H9 (cell line): Measurements from ENCODE around the gene MGAT5B. TPM values are rescaled to one million over a fixed set of nuclear protein-coding genes. Genes with fewer than 3 reads are reported as not detected.

Experiments
- DNase-seq: peaks from one replicate; pipeline ENCODE4 v3.0.0-alpha.2; 2017
- H2AFZ ChIP-seq: one replicate; pipeline ENCODE4 v1.6.1; 2013; ENCODE audit warnings: mild to moderate bottlenecking, low read length, control low read depth, moderate library complexity
- H2AK5ac ChIP-seq: 2 replicates; pipeline ENCODE4 v1.6.1; 2013; ENCODE audit warnings: low read length, control low read depth, mixed read lengths; ENCODE audit not compliant: insufficient read length
- H2BK120ac ChIP-seq: one replicate; pipeline ENCODE4 v1.6.1; 2013; ENCODE audit warnings: low read depth, mild to moderate bottlenecking, low read length, control low read depth, inconsistent platforms; ENCODE audit not compliant: poor library complexity, severe bottlenecking
- H2BK12ac ChIP-seq: 2 replicates; pipeline ENCODE4 v1.6.1; 2013; ENCODE audit warnings: low read length, control low read depth, mixed read lengths, low read depth; ENCODE audit not compliant: insufficient read length
- H2BK15ac ChIP-seq: 2 replicates; pipeline ENCODE4 v1.6.1; 2013; ENCODE audit warnings: low read depth, low read length, control low read depth
- H2BK20ac ChIP-seq: one replicate; pipeline ENCODE4 v1.6.1; 2013; ENCODE audit warnings: low read depth, mild to moderate bottlenecking, low read length, control low read depth, inconsistent platforms; ENCODE audit not compliant: poor library complexity, severe bottlenecking
- H2BK5ac ChIP-seq: 2 replicates; pipeline ENCODE4 v1.6.1; 2013; ENCODE audit warnings: low read length, control low read depth, mixed read lengths; ENCODE audit not compliant: insufficient read length
- H3K14ac ChIP-seq: 2 replicates; pipeline ENCODE4 v1.6.1; 2013; ENCODE audit warnings: low read length, control low read depth; ENCODE audit not compliant: insufficient read depth
- H3K18ac ChIP-seq: 2 replicates; pipeline ENCODE4 v1.6.1; 2013; ENCODE audit warnings: low read depth, mild to moderate bottlenecking, mixed read lengths, low read length, control low read depth; ENCODE audit not compliant: insufficient read length
- H3K23ac ChIP-seq: 2 replicates; pipeline ENCODE4 v1.6.1; 2013; ENCODE audit warnings: low read length, control low read depth, mixed read lengths, low read depth; ENCODE audit not compliant: insufficient read length
- H3K23me2 ChIP-seq: 2 replicates; pipeline ENCODE4 v1.6.1; 2013; ENCODE audit warnings: low read depth, mild to moderate bottlenecking, mixed read lengths, low read length, control low read depth; ENCODE audit not compliant: insufficient read length, poor library complexity, severe bottlenecking
- H3K27ac ChIP-seq: 2 replicates; pipeline ENCODE4 v1.5.1; 2013; ENCODE audit warnings: low read length, control low read depth, mixed read lengths, low read depth; ENCODE audit not compliant: insufficient read length
- H3K27me3 ChIP-seq: 2 replicates; pipeline ENCODE4 v1.6.1; 2013; ENCODE audit warnings: low read length, control low read depth, inconsistent platforms; ENCODE audit not compliant: insufficient read depth
- H3K4ac ChIP-seq: 2 replicates; pipeline ENCODE4 v1.6.1; 2013; ENCODE audit warnings: low read depth, mild to moderate bottlenecking, control low read depth, inconsistent platforms, low read length, moderate library complexity
- H3K4me1 ChIP-seq: 2 replicates; pipeline ENCODE4 v1.6.1; 2013; ENCODE audit warnings: low read length, control low read depth, inconsistent platforms; ENCODE audit not compliant: insufficient read depth
- H3K4me2 ChIP-seq: 2 replicates; pipeline ENCODE4 v1.6.1; 2013; ENCODE audit warnings: low read length, control low read depth, mixed read lengths; ENCODE audit not compliant: insufficient read length, insufficient read depth
- H3K56ac ChIP-seq: 2 replicates; pipeline ENCODE4 v1.6.1; 2013; ENCODE audit warnings: low read depth, mild to moderate bottlenecking, mixed read lengths, low read length, control low read depth; ENCODE audit not compliant: insufficient read length
- H3K79me1 ChIP-seq: 2 replicates; pipeline ENCODE4 v1.6.1; 2013; ENCODE audit warnings: low read depth, mild to moderate bottlenecking, moderate library complexity, low read length, control low read depth, inconsistent platforms; ENCODE audit not compliant: insufficient read depth, poor library complexity, severe bottlenecking
- H3K79me2 ChIP-seq: 2 replicates; pipeline ENCODE4 v1.6.1; 2013; ENCODE audit warnings: low read length, control low read depth, inconsistent platforms; ENCODE audit not compliant: insufficient read depth
- H3K9ac ChIP-seq: 2 replicates; pipeline ENCODE4 v1.6.1; 2013; ENCODE audit warnings: low read length, control low read depth, mixed read lengths; ENCODE audit not compliant: insufficient read length; ENCODE audit errors: extremely low read depth
- H3K9me3 ChIP-seq: one replicate; pipeline ENCODE4 v1.6.1; 2013; ENCODE audit warnings: low read depth, low read length, inconsistent platforms; ENCODE audit not compliant: control insufficient read depth
- H3T11ph ChIP-seq: one replicate; pipeline ENCODE4 v1.6.1; 2013; ENCODE audit warnings: mild to moderate bottlenecking, low read length, control low read depth, inconsistent platforms
- H4K20me1 ChIP-seq: one replicate; pipeline ENCODE4 v1.6.1; 2013; ENCODE audit not compliant: control insufficient read depth, insufficient read length, insufficient read depth
- H4K5ac ChIP-seq: 2 replicates; pipeline ENCODE4 v1.6.1; 2013; ENCODE audit warnings: low read depth, mild to moderate bottlenecking, mixed read lengths, low read length, control low read depth; ENCODE audit not compliant: insufficient read length
- H4K8ac ChIP-seq: replicated peaks from 2 replicates; pipeline ENCODE4 v1.6.1; 2013; ENCODE audit warnings: low read length, control low read depth, mixed read lengths, low read depth; ENCODE audit not compliant: insufficient read length
- H4K91ac ChIP-seq: 2 replicates; pipeline ENCODE4 v1.6.1; 2013; ENCODE audit warnings: low read depth, mild to moderate bottlenecking, moderate library complexity, mixed read lengths, low read length, control low read depth; ENCODE audit not compliant: insufficient read length
- H3K27ac Mint-ChIP-seq, 3 experiments: 2 replicates in 2 of 3; 3 replicates in 1 of 3; pipeline ENCODE4 v1.8.0; 2020 to 2021; ENCODE audit warnings: mixed read lengths in 3 of 3, mild to moderate bottlenecking in 1 of 3, moderate library complexity in 1 of 3
- H3K27me3 Mint-ChIP-seq: 2 replicates; pipeline ENCODE4 v1.8.0; 2021; ENCODE audit warnings: low read depth, mild to moderate bottlenecking, moderate library complexity, mixed read lengths
- H3K36me3 Mint-ChIP-seq, 3 experiments: 2 replicates in 2 of 3; 3 replicates in 1 of 3; pipeline ENCODE4 v1.8.0; 2020 to 2021; ENCODE audit warnings: low read depth in 3 of 3, mixed read lengths in 3 of 3; ENCODE audit not compliant: insufficient read depth in 1 of 3
- H3K4me1 Mint-ChIP-seq, 2 experiments: 2 replicates each; pipeline ENCODE4 v1.8.0; 2020; ENCODE audit warnings: mixed read lengths in 2 of 2
- H3K4me3 Mint-ChIP-seq, 2 experiments: 2 replicates in 1 of 2; 3 replicates in 1 of 2; pipeline ENCODE4 v1.8.0; 2020 to 2021; ENCODE audit warnings: mild to moderate bottlenecking in 2 of 2, mixed read lengths in 2 of 2, moderate library complexity in 1 of 2
- H3K9me3 Mint-ChIP-seq, 2 experiments: 2 replicates in 1 of 2; 3 replicates in 1 of 2; pipeline ENCODE4 v1.8.0; 2020; ENCODE audit warnings: mild to moderate bottlenecking in 2 of 2, mixed read lengths in 2 of 2, moderate library complexity in 1 of 2
- WGBS: extraction: QIAGEN DNeasy Blood & Tissue Kit; methylation state at CpG from one replicate; pipeline ENCODE4 v1.1.7; 2013; ENCODE audit warnings: missing lambda C conversion rate, low lambda C conversion rate, mixed read lengths; ENCODE audit not compliant: insufficient read length; ENCODE audit errors: extremely low coverage; 5-methylcytosine and 5-hydroxymethylcytosine counted together
- total RNA-seq: library from RNA; stranded (reverse); gene quantifications from 2 replicates; pipeline ENCODE4 v1.2.1, GENCODE V29; 2021
- TF ChIP-seq, protein P1 (sequence below): fragments of 200-600 bp; sonication (generic); conservative IDR thresholded peaks from 3 replicates; pipeline ENCODE4 v1.8.0; 2021; ENCODE audit warnings: antibody characterized with exemption, mild to moderate bottlenecking

MGAT5B gene
- total RNA-seq, 1 experiment from 2014 or later, result 4.9 TPM

DNA sequence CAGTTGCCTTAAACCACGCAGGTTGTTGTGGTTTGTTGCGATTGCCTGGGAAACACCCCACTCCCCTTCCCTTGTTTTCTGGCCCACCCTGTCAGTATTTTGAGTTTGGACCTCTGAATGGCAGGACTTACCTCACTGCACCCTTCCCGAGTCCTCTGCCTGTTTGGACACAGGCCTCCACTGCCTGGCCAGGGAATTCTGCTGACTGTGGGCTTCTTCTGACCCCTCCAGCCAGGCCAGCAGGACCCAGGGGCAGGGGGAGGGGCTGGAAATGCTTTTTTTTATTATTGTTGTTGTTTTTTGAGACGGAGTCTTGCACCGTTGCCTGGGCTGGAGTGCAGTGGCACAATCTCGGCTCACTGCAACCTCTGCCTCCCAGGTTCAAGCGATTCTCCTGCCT is 4.2 kb upstream of the MGAT5B start:
- Histone ChIP-seq H2BK5ac (no peak overlapping the region), H3K79me1 (no peaks in the 10 kb centered on the region), H4K8ac (no peak overlapping the region), H3K4ac (no peak overlapping the region), H3K79me2 (no peaks in the 10 kb centered on the region), H4K20me1 (no peaks in the 10 kb centered on the region), H3K4me2 (no peak overlapping the region), H2BK120ac (no peak overlapping the region), H4K5ac (no peak overlapping the region), H2BK12ac (no peak overlapping the region), H3K27me3 (peaks cover 4% of the 10 kb centered on the region; the same call in 1 of the 2 replicates), H3K27ac (no peak overlapping the region), H3K18ac (no peak overlapping the region), H2BK15ac (no peak overlapping the region), H3K23ac (no peak overlapping the region), H2AFZ (no peak overlapping the region), H3T11ph (no peak overlapping the region), H3K56ac (no peak overlapping the region), H3K4me1 (peaks cover 3% of the 10 kb centered on the region; the same call in 1 of the 2 replicates), H3K23me2 (peaks cover 5% of the 10 kb centered on the region), H2BK20ac (no peak overlapping the region), H2AK5ac (no peak overlapping the region), H3K9me3 (no peaks in the 10 kb centered on the region), H4K91ac (no peak overlapping the region), H3K14ac (no peak overlapping the region), H3K9ac (no peak overlapping the region)
- no CpG with 5 or more reads among the region's 7 CpGs for WGBS
- no peak overlapping the region for H3K4me3 Mint-ChIP-seq
- H3K27me3 Mint-ChIP-seq, result peaks cover 37% of the 10 kb centered on the region
- peaks cover 13 to 17% of the 10 kb centered on the region in 2 experiments for H3K4me1 Mint-ChIP-seq
- no peak for DNase-seq
- no peaks in the 10 kb centered on the region; a peak in 2 of 5 replicates for H3K9me3 Mint-ChIP-seq
- peak overlapping the region in 1 of 3 experiments; percentile 35; a peak in 1 of 7 replicates for H3K27ac Mint-ChIP-seq
- TF ChIP-seq, protein P1, sequence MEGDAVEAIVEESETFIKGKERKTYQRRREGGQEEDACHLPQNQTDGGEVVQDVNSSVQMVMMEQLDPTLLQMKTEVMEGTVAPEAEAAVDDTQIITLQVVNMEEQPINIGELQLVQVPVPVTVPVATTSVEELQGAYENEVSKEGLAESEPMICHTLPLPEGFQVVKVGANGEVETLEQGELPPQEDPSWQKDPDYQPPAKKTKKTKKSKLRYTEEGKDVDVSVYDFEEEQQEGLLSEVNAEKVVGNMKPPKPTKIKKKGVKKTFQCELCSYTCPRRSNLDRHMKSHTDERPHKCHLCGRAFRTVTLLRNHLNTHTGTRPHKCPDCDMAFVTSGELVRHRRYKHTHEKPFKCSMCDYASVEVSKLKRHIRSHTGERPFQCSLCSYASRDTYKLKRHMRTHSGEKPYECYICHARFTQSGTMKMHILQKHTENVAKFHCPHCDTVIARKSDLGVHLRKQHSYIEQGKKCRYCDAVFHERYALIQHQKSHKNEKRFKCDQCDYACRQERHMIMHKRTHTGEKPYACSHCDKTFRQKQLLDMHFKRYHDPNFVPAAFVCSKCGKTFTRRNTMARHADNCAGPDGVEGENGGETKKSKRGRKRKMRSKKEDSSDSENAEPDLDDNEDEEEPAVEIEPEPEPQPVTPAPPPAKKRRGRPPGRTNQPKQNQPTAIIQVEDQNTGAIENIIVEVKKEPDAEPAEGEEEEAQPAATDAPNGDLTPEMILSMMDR, result no peak
- H3K36me3 Mint-ChIP-seq, result no peaks in the 10 kb centered on the region
